ENCODE data around the gene TMEM132D.

The TMEM132D gene

DNA sequence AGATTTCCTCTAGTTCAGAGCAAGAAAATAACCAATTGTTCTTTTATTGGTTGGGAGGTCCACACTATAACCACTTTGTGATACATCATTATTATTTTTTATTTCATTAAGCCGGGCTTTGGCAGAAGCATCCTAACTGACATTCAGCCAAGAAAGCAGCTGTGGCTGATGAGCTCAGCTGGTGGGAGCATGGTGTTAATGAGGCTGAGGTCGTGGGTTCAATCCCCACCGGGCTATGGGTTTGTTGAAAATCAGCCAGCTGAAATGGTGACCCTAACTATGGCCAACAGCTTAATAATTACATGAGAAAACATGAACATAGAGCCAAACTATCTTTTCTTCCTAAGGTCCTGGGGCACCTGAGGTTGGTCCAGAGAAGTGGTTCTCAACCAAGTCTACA, 672.3 kb downstream of the TMEM132D start:
- Histone ChIP-seq H3K27ac (ENCODE audit: low read length) (no peak overlapping the region), H3K4me3 (ENCODE audit: low read depth in 1 of 2, low read length in 2 of 2) (no peak overlapping the region), H3K36me3 (ENCODE audit: control insufficient read depth in 1 of 2, insufficient read depth in 2 of 2, low read length in 2 of 2) (no peaks in the 10 kb centered on the region), H3K27me3 (ENCODE audit: low read depth, low read length) (no peaks in the 10 kb centered on the region), H3K4me1 (ENCODE audit: control insufficient read depth in 1 of 2, insufficient read depth in 2 of 2, low read length in 2 of 2) (no peaks in the 10 kb centered on the region), H3K9me3 (ENCODE audit: control insufficient read depth in 1 of 2, low read length in 2 of 2) (peaks cover 0 to 4% of the 10 kb centered on the region in 2 donors)

DNA sequence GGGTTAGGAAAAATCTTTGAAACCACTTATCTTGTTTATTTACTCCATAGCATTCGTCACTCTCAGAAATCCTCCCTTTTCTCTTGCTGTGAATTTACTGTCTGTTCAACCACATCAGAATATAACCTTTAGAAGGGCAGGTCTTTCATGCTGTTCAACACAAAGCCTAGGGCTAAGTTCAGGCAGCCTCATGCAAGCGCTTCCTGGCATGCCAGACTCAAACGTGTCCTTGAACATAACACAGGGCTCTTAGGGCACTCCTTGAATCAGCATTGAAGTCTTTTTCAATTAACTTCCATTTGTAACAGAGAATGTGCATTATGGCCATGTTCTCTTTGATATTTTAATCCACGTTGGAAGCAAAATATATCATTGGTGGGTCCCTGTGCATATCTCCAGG, 672.8 kb downstream of the TMEM132D start:
- H3K27ac ChIP-seq (ENCODE audit: low read length): no peak overlapping the region
- no peak overlapping the region for H3K4me3 ChIP-seq (ENCODE audit: low read depth in 1 of 2, low read length in 2 of 2)
- peaks cover 0 to 4% of the 10 kb centered on the region in 2 donors for H3K9me3 ChIP-seq (ENCODE audit: control insufficient read depth in 1 of 2, low read length in 2 of 2)
- H3K36me3 ChIP-seq (ENCODE audit: control insufficient read depth in 1 of 2, insufficient read depth in 2 of 2, low read length in 2 of 2): no peaks in the 10 kb centered on the region
- H3K4me1 ChIP-seq (ENCODE audit: control insufficient read depth in 1 of 2, insufficient read depth in 2 of 2, low read length in 2 of 2): no peaks in the 10 kb centered on the region
- H3K27me3 ChIP-seq (ENCODE audit: low read depth, low read length): no peaks in the 10 kb centered on the region

DNA sequence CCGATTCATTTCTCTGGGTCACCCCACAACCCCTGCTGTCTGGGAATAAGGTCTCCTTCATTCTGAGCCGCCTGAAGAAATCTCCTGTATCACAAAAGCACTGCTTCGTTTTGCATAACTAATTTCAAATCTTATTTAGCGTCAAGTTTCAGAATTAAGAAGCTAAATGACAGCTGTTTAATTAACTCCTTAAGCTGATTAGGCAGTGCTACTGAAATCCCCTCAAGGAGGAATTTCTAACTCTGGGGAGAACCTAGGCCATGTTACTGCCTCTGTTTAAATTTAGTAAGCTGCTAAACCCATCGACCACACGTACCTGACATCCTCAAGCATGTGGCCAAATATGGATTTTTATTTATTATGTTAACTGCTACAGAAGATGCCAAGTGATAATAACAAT, 677.0 kb downstream of the TMEM132D start:
- H3K4me3 ChIP-seq (ENCODE audit: low read depth in 1 of 2, low read length in 2 of 2): no peak overlapping the region
- H3K27me3 ChIP-seq (ENCODE audit: low read depth, low read length): peaks cover 4% of the 10 kb centered on the region
- no peak overlapping the region for H3K27ac ChIP-seq (ENCODE audit: low read length)
- no peaks in the 10 kb centered on the region for H3K4me1 ChIP-seq (ENCODE audit: control insufficient read depth in 1 of 2, insufficient read depth in 2 of 2, low read length in 2 of 2)
- H3K36me3 ChIP-seq (ENCODE audit: control insufficient read depth in 1 of 2, insufficient read depth in 2 of 2, low read length in 2 of 2): no peaks in the 10 kb centered on the region
- H3K9me3 ChIP-seq (ENCODE audit: control insufficient read depth in 1 of 2, low read length in 2 of 2): peaks cover 0 to 8% of the 10 kb centered on the region in 2 donors

DNA sequence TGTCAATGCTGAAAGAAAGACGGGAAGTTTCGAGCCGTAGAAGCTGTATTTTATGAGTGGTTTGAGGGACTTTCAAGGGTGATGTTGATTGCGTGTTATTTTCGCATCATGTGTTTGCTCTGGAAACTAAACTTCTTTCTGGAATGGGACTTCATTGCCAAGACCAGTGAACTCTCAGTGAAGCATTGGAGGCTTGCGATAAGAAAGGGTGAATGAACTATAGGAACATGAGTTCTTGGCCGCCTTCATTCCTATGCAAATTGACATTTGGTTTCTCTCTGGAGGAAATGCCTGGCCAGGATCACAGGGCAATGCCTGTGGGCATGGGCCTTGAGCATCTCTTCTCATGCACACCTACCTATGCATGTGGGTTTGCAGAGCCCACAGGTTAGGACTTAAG, 677.8 kb downstream of the TMEM132D start:
- H3K9me3 ChIP-seq (ENCODE audit: control insufficient read depth in 1 of 2, low read length in 2 of 2): peaks cover 0 to 8% of the 10 kb centered on the region in 2 donors
- no peak overlapping the region for H3K4me3 ChIP-seq (ENCODE audit: low read depth in 1 of 2, low read length in 2 of 2)
- no peaks in the 10 kb centered on the region for H3K4me1 ChIP-seq (ENCODE audit: control insufficient read depth in 1 of 2, insufficient read depth in 2 of 2, low read length in 2 of 2)
- no peaks in the 10 kb centered on the region for H3K36me3 ChIP-seq (ENCODE audit: control insufficient read depth in 1 of 2, insufficient read depth in 2 of 2, low read length in 2 of 2)
- no peak overlapping the region for H3K27ac ChIP-seq (ENCODE audit: low read length)
- H3K27me3 ChIP-seq (ENCODE audit: low read depth, low read length): peaks cover 4% of the 10 kb centered on the region

DNA sequence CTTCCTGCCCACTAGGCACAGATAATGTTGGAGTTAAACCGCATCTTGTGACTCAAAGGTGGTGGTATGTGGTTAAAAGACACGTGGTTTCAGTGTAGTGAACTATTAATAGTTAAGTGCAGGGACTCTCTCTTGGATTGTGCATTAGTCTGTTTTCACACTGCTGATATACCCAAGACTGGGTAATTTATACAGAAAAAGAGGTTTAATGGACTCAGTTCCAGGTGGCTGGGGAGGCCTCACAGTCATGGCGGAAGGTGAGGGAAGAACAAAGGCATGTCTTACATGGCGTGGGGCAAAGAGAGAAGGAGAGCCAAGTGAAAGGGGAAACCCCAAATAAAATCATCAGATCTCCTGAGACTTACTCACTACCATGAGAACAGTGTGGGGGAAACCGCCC, 688.3 kb downstream of the TMEM132D start:
- Histone ChIP-seq H3K27me3 (ENCODE audit: low read depth, low read length) (no peaks in the 10 kb centered on the region), H3K9me3 (ENCODE audit: control insufficient read depth in 1 of 2, low read length in 2 of 2) (peaks cover 0 to 4% of the 10 kb centered on the region in 2 donors), H3K36me3 (ENCODE audit: control insufficient read depth in 1 of 2, insufficient read depth in 2 of 2, low read length in 2 of 2) (no peaks in the 10 kb centered on the region), H3K4me1 (ENCODE audit: control insufficient read depth in 1 of 2, insufficient read depth in 2 of 2, low read length in 2 of 2) (no peaks in the 10 kb centered on the region), H3K4me3 (ENCODE audit: low read depth in 1 of 2, low read length in 2 of 2) (no peak overlapping the region), H3K27ac (ENCODE audit: low read length) (no peak overlapping the region)

DNA sequence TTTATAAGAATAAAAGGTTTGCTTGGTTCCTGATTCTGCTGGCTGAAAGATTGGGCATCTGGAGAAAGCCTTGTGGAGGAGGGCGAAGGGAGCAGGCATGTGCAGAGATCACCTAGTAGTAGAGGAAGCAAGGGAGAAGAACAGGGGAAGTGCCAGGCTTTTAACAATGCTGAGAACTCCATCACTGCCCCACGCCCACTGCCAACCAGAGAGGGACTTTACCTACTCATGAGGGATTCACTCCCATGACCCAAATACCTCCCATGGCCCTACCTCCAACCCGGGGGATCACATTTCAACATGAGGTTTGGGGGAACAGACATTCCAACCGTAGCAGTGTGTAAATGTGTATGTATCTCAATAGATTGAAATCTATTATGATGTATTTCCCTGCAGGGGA, 690.3 kb downstream of the TMEM132D start:
- no peak overlapping the region for H3K4me3 ChIP-seq (ENCODE audit: low read depth in 1 of 2, low read length in 2 of 2)
- H3K27me3 ChIP-seq (ENCODE audit: low read depth, low read length): no peaks in the 10 kb centered on the region
- no peaks in the 10 kb centered on the region for H3K4me1 ChIP-seq (ENCODE audit: control insufficient read depth in 1 of 2, insufficient read depth in 2 of 2, low read length in 2 of 2)
- no peaks in the 10 kb centered on the region for H3K36me3 ChIP-seq (ENCODE audit: control insufficient read depth in 1 of 2, insufficient read depth in 2 of 2, low read length in 2 of 2)
- peaks cover 0 to 4% of the 10 kb centered on the region in 2 donors for H3K9me3 ChIP-seq (ENCODE audit: control insufficient read depth in 1 of 2, low read length in 2 of 2)
- no peak overlapping the region for H3K27ac ChIP-seq (ENCODE audit: low read length)

DNA sequence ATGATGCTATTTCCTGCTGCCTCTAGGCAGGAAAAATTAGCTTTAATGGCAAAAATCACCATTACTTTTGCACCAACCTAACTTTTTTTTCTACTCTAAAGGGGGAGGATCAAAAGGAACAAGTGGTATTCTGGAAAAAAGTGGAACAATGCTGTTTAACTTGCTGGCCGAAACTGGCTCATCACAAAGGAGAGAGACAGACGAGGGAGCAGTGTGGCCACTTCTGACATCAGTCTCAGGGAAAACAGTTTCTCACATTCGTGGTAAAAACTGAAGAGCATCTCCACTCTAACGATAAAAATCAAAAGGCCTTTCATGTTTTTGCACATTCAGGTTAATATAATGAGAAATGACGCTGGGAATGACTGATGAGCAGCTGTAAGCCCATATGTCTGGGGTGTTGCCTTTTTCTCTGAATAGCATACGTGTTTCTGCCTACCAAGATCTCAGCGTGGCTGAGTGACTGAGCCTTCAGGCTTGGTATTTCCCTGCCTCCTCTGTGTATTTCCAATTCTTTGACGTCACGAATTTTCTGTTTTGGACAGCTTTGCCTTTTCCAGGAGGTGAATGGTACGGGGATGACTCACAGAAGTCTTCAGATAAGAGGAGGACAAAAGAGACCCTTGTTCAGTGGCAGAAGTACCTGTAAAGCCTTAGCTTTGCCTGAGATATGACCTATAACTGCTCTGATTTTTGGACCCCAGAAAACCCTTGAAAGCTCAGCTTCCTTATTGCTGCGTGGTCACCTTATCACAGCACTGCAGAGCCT, 691.8 kb downstream of the TMEM132D start:
- Histone ChIP-seq H3K36me3 (ENCODE audit: control insufficient read depth in 1 of 2, insufficient read depth in 2 of 2, low read length in 2 of 2) (no peaks in the 10 kb centered on the region), H3K27me3 (ENCODE audit: low read depth, low read length) (no peaks in the 10 kb centered on the region), H3K4me3 (ENCODE audit: low read depth in 1 of 2, low read length in 2 of 2) (no peak overlapping the region), H3K9me3 (ENCODE audit: control insufficient read depth in 1 of 2, low read length in 2 of 2) (peaks cover 0 to under 1% of the 10 kb centered on the region in 2 donors), H3K4me1 (ENCODE audit: control insufficient read depth in 1 of 2, insufficient read depth in 2 of 2, low read length in 2 of 2) (no peaks in the 10 kb centered on the region), H3K27ac (ENCODE audit: low read length) (no peak overlapping the region)

DNA sequence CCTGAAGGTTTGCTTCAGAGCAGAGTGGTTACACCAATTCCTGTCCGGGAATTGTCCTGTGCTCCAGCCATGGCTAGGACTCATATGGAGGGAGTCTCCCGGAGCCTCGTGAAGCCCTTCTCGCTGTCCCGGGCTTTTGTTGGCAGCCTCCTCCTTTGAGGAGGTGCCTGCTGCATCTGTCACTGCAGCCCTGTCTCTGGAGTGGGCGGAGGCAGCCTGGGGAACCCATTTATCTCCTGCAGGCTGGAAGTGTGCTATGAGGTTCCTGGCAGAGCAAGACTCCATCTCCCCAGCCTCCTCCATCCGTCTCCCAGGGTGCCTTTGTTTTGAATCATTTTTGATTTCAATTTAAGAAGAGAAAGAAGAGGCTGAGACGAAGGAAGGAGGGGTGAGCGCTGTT, 695.3 kb downstream of the TMEM132D start:
- no peak overlapping the region for H3K27ac ChIP-seq (ENCODE audit: low read length)
- no peaks in the 10 kb centered on the region for H3K9me3 ChIP-seq (ENCODE audit: control insufficient read depth in 1 of 2, low read length in 2 of 2)
- H3K27me3 ChIP-seq (ENCODE audit: low read depth, low read length): no peaks in the 10 kb centered on the region
- H3K36me3 ChIP-seq (ENCODE audit: control insufficient read depth in 1 of 2, insufficient read depth in 2 of 2, low read length in 2 of 2): no peaks in the 10 kb centered on the region
- H3K4me1 ChIP-seq (ENCODE audit: control insufficient read depth in 1 of 2, insufficient read depth in 2 of 2, low read length in 2 of 2): no peaks in the 10 kb centered on the region
- no peak overlapping the region for H3K4me3 ChIP-seq (ENCODE audit: low read depth in 1 of 2, low read length in 2 of 2)

DNA sequence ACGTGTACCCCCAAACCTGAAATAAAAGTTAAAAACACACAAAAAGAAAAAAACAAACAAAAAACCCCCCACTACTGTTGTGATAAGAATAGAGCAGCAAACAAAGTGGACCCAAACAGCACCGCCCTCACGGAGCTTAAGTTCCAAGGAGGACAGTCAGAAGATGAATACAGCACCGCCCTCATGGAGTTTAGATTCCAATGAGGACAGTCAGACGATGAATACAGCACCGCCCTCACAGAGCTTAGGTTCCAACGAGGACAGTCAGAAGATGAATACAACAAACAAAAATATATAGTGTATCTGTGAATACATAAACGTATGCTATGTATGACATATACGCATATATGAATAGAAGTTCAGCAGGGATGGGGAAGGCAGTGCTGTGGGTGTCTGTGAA, 696.7 kb downstream of the TMEM132D start:
- Histone ChIP-seq H3K27me3 (ENCODE audit: low read depth, low read length) (no peaks in the 10 kb centered on the region), H3K9me3 (ENCODE audit: control insufficient read depth in 1 of 2, low read length in 2 of 2) (peaks cover 0 to 3% of the 10 kb centered on the region in 2 donors), H3K27ac (ENCODE audit: low read length) (no peak overlapping the region), H3K4me3 (ENCODE audit: low read depth in 1 of 2, low read length in 2 of 2) (no peak overlapping the region), H3K36me3 (ENCODE audit: control insufficient read depth in 1 of 2, insufficient read depth in 2 of 2, low read length in 2 of 2) (no peaks in the 10 kb centered on the region), H3K4me1 (ENCODE audit: control insufficient read depth in 1 of 2, insufficient read depth in 2 of 2, low read length in 2 of 2) (no peaks in the 10 kb centered on the region)

DNA sequence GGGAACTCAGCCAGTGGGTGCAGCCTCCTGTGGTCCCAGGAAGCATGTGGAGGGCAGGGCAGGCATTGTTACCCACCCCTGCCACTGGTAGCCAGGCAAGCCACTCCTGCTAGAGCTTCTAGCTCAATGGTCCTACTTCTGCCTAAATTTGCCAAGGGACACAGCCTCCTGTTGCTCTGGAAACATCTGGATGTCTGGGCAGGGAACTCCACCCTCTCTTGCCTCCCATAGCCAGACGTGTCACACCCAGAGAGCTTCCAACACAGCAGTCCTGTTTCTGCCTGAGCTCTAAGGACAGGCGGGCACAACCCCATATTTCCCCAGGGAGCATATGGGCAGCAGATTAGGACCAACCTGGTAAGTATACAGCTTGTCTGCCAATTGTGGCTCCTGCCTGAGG, 700.4 kb downstream of the TMEM132D start:
- H3K4me3 ChIP-seq (ENCODE audit: low read depth in 1 of 2, low read length in 2 of 2): no peak overlapping the region
- no peaks in the 10 kb centered on the region for H3K27me3 ChIP-seq (ENCODE audit: low read depth, low read length)
- no peak overlapping the region for H3K27ac ChIP-seq (ENCODE audit: low read length)
- H3K36me3 ChIP-seq (ENCODE audit: control insufficient read depth in 1 of 2, insufficient read depth in 2 of 2, low read length in 2 of 2): no peaks in the 10 kb centered on the region
- no peaks in the 10 kb centered on the region for H3K4me1 ChIP-seq (ENCODE audit: control insufficient read depth in 1 of 2, insufficient read depth in 2 of 2, low read length in 2 of 2)
- H3K9me3 ChIP-seq (ENCODE audit: control insufficient read depth in 1 of 2, low read length in 2 of 2): peaks cover 0 to 3% of the 10 kb centered on the region in 2 donors

DNA sequence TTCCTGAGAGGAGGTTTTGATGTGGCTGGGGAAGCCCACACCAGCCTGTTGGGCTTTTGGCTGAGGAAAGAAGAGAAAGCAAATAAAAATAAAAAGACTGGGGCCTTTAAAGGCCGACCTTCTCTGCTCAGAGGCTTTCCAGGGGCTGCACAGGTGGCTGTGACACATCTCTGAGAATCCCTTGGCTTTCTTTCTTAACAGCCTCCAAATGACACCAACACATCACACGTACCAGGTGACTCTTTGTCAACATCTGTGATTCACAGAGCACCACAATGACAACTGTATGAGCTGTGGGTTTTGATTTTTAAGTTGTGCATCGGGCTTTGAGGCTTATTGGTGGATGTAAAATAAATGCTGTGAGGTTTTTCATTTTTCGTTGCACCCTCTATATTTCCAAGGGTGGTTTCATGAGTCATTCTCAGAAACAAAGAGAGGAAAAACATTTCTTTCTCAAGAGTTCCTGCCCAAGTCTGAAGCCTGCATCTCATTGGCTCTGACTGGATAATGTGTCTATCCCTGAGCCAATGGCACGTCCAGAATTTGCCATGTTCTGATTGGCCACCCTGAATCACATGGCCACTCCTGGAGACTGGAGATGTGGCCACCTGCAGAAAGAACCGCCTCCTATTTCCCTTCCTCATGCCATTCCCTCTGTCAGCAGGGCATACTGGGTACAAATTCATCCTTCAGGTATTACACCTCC, 701.6 kb downstream of the TMEM132D start:
- Histone ChIP-seq H3K9me3 (ENCODE audit: control insufficient read depth in 1 of 2, low read length in 2 of 2) (peaks cover 0 to 3% of the 10 kb centered on the region in 2 donors), H3K4me1 (ENCODE audit: control insufficient read depth in 1 of 2, insufficient read depth in 2 of 2, low read length in 2 of 2) (no peaks in the 10 kb centered on the region), H3K27ac (ENCODE audit: low read length) (no peak overlapping the region), H3K4me3 (ENCODE audit: low read depth in 1 of 2, low read length in 2 of 2) (no peak overlapping the region), H3K27me3 (ENCODE audit: low read depth, low read length) (no peaks in the 10 kb centered on the region), H3K36me3 (ENCODE audit: control insufficient read depth in 1 of 2, insufficient read depth in 2 of 2, low read length in 2 of 2) (no peaks in the 10 kb centered on the region)
